Endothelial cell of umbilical vein (primary cell): ENCODE measurements around the gene MKKS. TPM values are rescaled to one million over a fixed set of nuclear protein-coding genes. Genes with fewer than 3 reads are reported as not detected.

Experiments
- BruUV-seq: library from RNA; stranded (reverse); fragments of 400-500 nt; replicated peaks from 2 replicates; lab custom pipeline; 2021; lab: Mats Ljungman, UMichigan
- CTCF ChIA-PET: fragments of 300-600, 350-600 bp; sonication (Branson Sonifier 250); formaldehyde crosslinking; loops from one replicate; lab custom pipeline; 2021; ENCODE audit warnings: antibody characterized with exemption, inconsistent platforms; lab: Charles Lee
- POLR2A ChIA-PET: fragments of 300-600, 350-600 bp; sonication (Branson Sonifier 250); formaldehyde crosslinking; loops from one replicate; lab custom pipeline; 2021; ENCODE audit warnings: antibody characterized with exemption, inconsistent platforms; lab: Charles Lee
- DNase-seq: peaks from one replicate; pipeline ENCODE4 v3.0.0-alpha.2; 2011; ENCODE audit warnings: low read depth, low spot score
- FAIRE-seq: peaks from 2 replicates; lab custom pipeline; 2011; peaks lifted over from hg19 to GRCh38; lab: Jason Lieb, UNC
- H2AFZ ChIP-seq: 2 replicates; pipeline ENCODE4 v1.6.0; 2012; ENCODE audit warnings: low read depth, low read length, control low read depth, inconsistent platforms
- H3K27ac ChIP-seq: 2 replicates; pipeline ENCODE4 v1.5.1; 2011; ENCODE audit warnings: low read depth, mild to moderate bottlenecking, control low read depth, low read length, moderate library complexity; ENCODE audit not compliant: insufficient read depth
- H3K27me3 ChIP-seq, 2 experiments: 2 replicates each; pipeline versions ENCODE4 v1.6.0 to v1.6.1; 2011; ENCODE audit warnings: low read length in 2 of 2, mixed read lengths in 1 of 2; ENCODE audit not compliant: control insufficient read depth in 2 of 2, insufficient read depth in 2 of 2
- H3K36me3 ChIP-seq, 2 experiments: 2 replicates in 1 of 2; 3 replicates in 1 of 2; pipeline ENCODE4 v1.5.1; 2011; ENCODE audit warnings: low read length in 2 of 2, mild to moderate bottlenecking in 1 of 2, moderate library complexity in 1 of 2; ENCODE audit not compliant: control insufficient read depth in 2 of 2, insufficient read depth in 2 of 2; ENCODE audit errors: extremely low read depth in 1 of 2
- H3K4me1 ChIP-seq: 3 replicates; pipeline ENCODE4 v1.5.1; 2011; ENCODE audit warnings: mild to moderate bottlenecking, low read length; ENCODE audit not compliant: control insufficient read depth, insufficient read depth; ENCODE audit errors: extremely low read depth
- H3K4me2 ChIP-seq: 2 replicates; pipeline ENCODE4 v1.6.1; 2011; ENCODE audit warnings: low read length, control low read depth, mixed read lengths; ENCODE audit not compliant: insufficient read depth
- H3K4me3 ChIP-seq, 3 experiments: fragments of 200-600 bp in 1 of 3; sonication (generic), shearing (Covaris generic) in 1 of 3; replicated peaks in 1 of 3; 2 replicates each; pipeline ENCODE4 v1.5.1; 2011 to 2016; ENCODE audit warnings: control low read depth in 3 of 3, low read length in 3 of 3, mild to moderate bottlenecking in 2 of 3, inconsistent platforms in 1 of 3, low read depth in 1 of 3, moderate library complexity in 1 of 3; ENCODE audit not compliant: insufficient read depth in 1 of 3
- H3K79me2 ChIP-seq: 2 replicates; pipeline ENCODE4 v1.6.0; 2012; ENCODE audit warnings: low read length, inconsistent platforms; ENCODE audit not compliant: control insufficient read depth, insufficient read depth
- H3K9ac ChIP-seq: replicated peaks from 2 replicates; pipeline ENCODE3; 2011; ENCODE audit warnings: low read length, control low read depth; ENCODE audit not compliant: insufficient read depth; ENCODE audit errors: extremely low read depth
- H3K9me1 ChIP-seq: replicated peaks from 3 replicates; pipeline ENCODE4 v1.6.0; 2011; ENCODE audit warnings: mild to moderate bottlenecking, low read length; ENCODE audit not compliant: control insufficient read depth, insufficient read depth; ENCODE audit errors: extremely low read depth
- H3K9me3 ChIP-seq: replicated peaks from 2 replicates; pipeline ENCODE4 v1.5.1; 2012; ENCODE audit warnings: low read length, inconsistent platforms; ENCODE audit not compliant: control insufficient read depth, insufficient read depth
- H4K20me1 ChIP-seq: replicated peaks from 2 replicates; pipeline ENCODE3; 2011; ENCODE audit warnings: mild to moderate bottlenecking, low read length; ENCODE audit not compliant: control insufficient read depth, insufficient read depth; ENCODE audit errors: extremely low read depth
- CTCF ChIP-seq, 2 donors: IDR thresholded peaks; 1 replicate in 1 of 2; 2 replicates in 1 of 2; pipeline ENCODE4 v1.5.1; 2011; ENCODE audit warnings: low read length in 2 of 2, mild to moderate bottlenecking in 2 of 2, moderate library complexity in 2 of 2, control low read depth in 1 of 2, inconsistent platforms in 1 of 2, low read depth in 1 of 2; ENCODE audit not compliant: insufficient read depth in 1 of 2; ENCODE audit errors: extremely low read depth in 1 of 2
- EZH2 ChIP-seq: IDR thresholded peaks from 2 replicates; pipeline ENCODE4 v1.6.1; 2012; ENCODE audit warnings: borderline replicate concordance, low read depth, mild to moderate bottlenecking, moderate library complexity, low read length, inconsistent platforms; ENCODE audit not compliant: severe bottlenecking
- dilution Hi-C: fragments of 300-500 bp; cut with MboI; formaldehyde crosslinking; loops from one replicate; pipeline ENCODE4 v1.15.0; 2019; ENCODE audit warnings: low sequenced_read_pairs; ENCODE audit not compliant: extremely low pct_ligation_motif_present
- intact Hi-C: fragments of 100-400 bp; cut with micrococcal nuclease; formaldehyde crosslinking; loops from one replicate; pipeline ENCODE4 v1.10.0; 2022
- polyA plus RNA-seq, 4 experiments: library from polyadenylated mRNA; depleted of rRNA in 3 of 4; stranded (reverse) in 3 of 4; unstranded in 1 of 4; fragments of >200 nt; gene quantifications; 2 replicates each; pipeline versions ENCODE4 v1.2.1 to v1.2.3, GENCODE V29; 2011 to 2012; ENCODE audit warnings: missing spikeins in 1 of 4
- total RNA-seq: library from RNA; stranded (reverse); gene quantifications from 2 replicates; pipeline ENCODE4 v1.2.3, GENCODE V29; 2021
- TF ChIP-seq, protein P1 (sequence below): IDR thresholded peaks from 2 replicates; pipeline ENCODE4 v1.6.1; 2011; ENCODE audit not compliant: insufficient read depth, insufficient read length

MKKS gene
- total and polyA plus RNA-seq, 2 donors (not counting 3 experiments of a cell fraction or from before 2014, with no cell fraction given), result 7.9 to 10.5 TPM

- Histone ChIP-seq H3K27ac (no peak overlapping the region), H3K4me1 (no peaks in the 10 kb centered on the region), H3K79me2 (no peaks in the 10 kb centered on the region), H3K9me3 (no peaks in the 10 kb centered on the region), H3K36me3 (no peaks in the 10 kb centered on the region), H3K4me3 (no peak overlapping the region), H3K4me2 (no peak overlapping the region), H3K27me3 (no peaks in the 10 kb centered on the region), H4K20me1 (no peaks in the 10 kb centered on the region), H3K9me1 (no peaks in the 10 kb centered on the region), H2AFZ (no peak overlapping the region), H3K9ac (no peak overlapping the region)
- intact Hi-C loops (no loop called here), dilution Hi-C loops (no loop called here)
- DNase-seq (peak; percentile 37), FAIRE-seq (no peak)
- ChIA-PET CTCF (interaction anchor here (0.8 kb wide), 1 partner anchor 12 kb away, joined by 3 read pairs; no protein-coding TSS in a partner anchor), POLR2A (no interaction called here)
- no TSS peak for BruUV-seq
- no peak for TF ChIP-seq EZH2
Observed at GRCh38 chr20:10385850-10386544, 48.0 kb downstream of the MKKS start.

GRCh38 chr20:10381477-10381876 lies 52.5 kb downstream of the MKKS start:
- no peaks in the 10 kb centered on the region for H3K79me2 ChIP-seq
- H3K36me3 ChIP-seq, result no peaks in the 10 kb centered on the region
- FAIRE-seq (no peak), DNase-seq (peak; percentile 31)
- CTCF ChIA-PET, result interaction anchor here (0.8 to 2.1 kb wide), 6 partner anchors 22 to 403 kb away, joined by 3 to 11 read pairs (median 6); no protein-coding TSS in a partner anchor
- H3K9me1 ChIP-seq, result no peaks in the 10 kb centered on the region
- H3K27ac ChIP-seq, result no peak overlapping the region
- POLR2A ChIA-PET, result interaction anchor here (0.7 kb wide), 1 partner anchor 267 kb away, joined by 13 read pairs; no protein-coding TSS in a partner anchor
- TF ChIP-seq, protein P1, sequence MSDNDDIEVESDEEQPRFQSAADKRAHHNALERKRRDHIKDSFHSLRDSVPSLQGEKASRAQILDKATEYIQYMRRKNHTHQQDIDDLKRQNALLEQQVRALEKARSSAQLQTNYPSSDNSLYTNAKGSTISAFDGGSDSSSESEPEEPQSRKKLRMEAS, result no peak
- peak in 1 of 2 donors; percentile 15 for TF ChIP-seq CTCF (IDR thresholded peaks at IDR 0.05; ENCODE audit: extremely low read depth in 1 of 2, insufficient read depth in 1 of 2, low read depth in 1 of 2, low read length in 2 of 2)
- BruUV-seq, result no TSS peak
- H3K27me3 ChIP-seq, result no peaks in the 10 kb centered on the region
- H3K4me1 ChIP-seq, result peaks cover 7% of the 10 kb centered on the region
- H3K9me3 ChIP-seq, result no peaks in the 10 kb centered on the region
- intact Hi-C loops (loop anchor here (1.0 to 5.0 kb wide), 6 partner anchors 30 to 764 kb away; no protein-coding TSS in a partner anchor), dilution Hi-C loops (no loop called here)
- no peak overlapping the region for H3K4me2 ChIP-seq
- H4K20me1 ChIP-seq, result no peaks in the 10 kb centered on the region
- H3K4me3 ChIP-seq, result no peak overlapping the region
- H2AFZ ChIP-seq, result no peak overlapping the region
- no peak overlapping the region for H3K9ac ChIP-seq
